ENCODE results near the gene SPINT1. TPM values are rescaled to one million over a fixed set of nuclear protein-coding genes. Genes with fewer than 3 reads are reported as not detected.

SPINT1 gene
- total and polyA plus RNA-seq, 2 donors (not counting 1 experiment from before 2014, with no cell fraction given), result under 0.01 to 0.09 TPM

DNA sequence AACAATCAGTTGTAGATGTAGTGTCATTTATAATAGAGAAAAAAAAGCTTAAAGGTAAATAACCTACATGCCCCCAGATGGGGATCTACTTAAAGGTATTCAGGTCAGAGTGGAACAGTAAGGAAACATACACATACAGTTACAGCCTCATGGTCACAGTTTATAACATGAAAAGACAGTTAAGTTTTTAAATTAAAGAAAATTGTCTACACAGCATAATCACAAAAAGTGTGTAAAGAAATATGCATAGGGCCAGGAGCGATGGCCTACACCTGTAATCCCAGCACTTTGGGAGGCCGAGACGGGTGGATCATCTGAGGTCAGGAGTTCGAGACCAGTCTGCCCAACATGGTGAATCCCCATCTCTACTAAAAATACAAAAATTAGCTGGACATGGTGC, 23.4 kb downstream of the SPINT1 start:
- Histone ChIP-seq H3K27ac (ENCODE audit: insufficient read depth, low read length) (no peak overlapping the region), H3K36me3 (ENCODE audit: control insufficient read depth, insufficient read depth, low read length) (no peaks in the 10 kb centered on the region), H4K20me1 (ENCODE audit: control insufficient read depth, extremely low read depth, insufficient read depth, low read length) (no peaks in the 10 kb centered on the region), H2AFZ (ENCODE audit: low read length) (no peak overlapping the region), H3K4me2 (ENCODE audit: extremely low read depth, insufficient read depth, low read length) (no peak overlapping the region), H3K27me3 (ENCODE audit: control insufficient read depth, insufficient read depth, low read length) (peaks cover 14% of the 10 kb centered on the region), H3K4me1 (ENCODE audit: control insufficient read depth, extremely low read depth, insufficient read depth, low read length) (no peaks in the 10 kb centered on the region), H3K79me2 (ENCODE audit: control insufficient read depth, insufficient read depth, low read length) (no peaks in the 10 kb centered on the region), H3K9me3 (ENCODE audit: control insufficient read depth, insufficient read depth, low read depth, low read length) (no peaks in the 10 kb centered on the region), H3K9ac (ENCODE audit: insufficient read depth, low read length) (no peak overlapping the region), H3K4me3 (replicated peaks in 1 of 4; ENCODE audit: control extremely low read depth in 1 of 4, insufficient read depth in 1 of 4, low read depth in 3 of 4, low read length in 4 of 4) (no peak overlapping the region)
- TF ChIP-seq, protein P1, sequence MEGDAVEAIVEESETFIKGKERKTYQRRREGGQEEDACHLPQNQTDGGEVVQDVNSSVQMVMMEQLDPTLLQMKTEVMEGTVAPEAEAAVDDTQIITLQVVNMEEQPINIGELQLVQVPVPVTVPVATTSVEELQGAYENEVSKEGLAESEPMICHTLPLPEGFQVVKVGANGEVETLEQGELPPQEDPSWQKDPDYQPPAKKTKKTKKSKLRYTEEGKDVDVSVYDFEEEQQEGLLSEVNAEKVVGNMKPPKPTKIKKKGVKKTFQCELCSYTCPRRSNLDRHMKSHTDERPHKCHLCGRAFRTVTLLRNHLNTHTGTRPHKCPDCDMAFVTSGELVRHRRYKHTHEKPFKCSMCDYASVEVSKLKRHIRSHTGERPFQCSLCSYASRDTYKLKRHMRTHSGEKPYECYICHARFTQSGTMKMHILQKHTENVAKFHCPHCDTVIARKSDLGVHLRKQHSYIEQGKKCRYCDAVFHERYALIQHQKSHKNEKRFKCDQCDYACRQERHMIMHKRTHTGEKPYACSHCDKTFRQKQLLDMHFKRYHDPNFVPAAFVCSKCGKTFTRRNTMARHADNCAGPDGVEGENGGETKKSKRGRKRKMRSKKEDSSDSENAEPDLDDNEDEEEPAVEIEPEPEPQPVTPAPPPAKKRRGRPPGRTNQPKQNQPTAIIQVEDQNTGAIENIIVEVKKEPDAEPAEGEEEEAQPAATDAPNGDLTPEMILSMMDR (conservative IDR thresholded peaks at IDR 0.05 in 1 of 2, IDR thresholded peaks at IDR 0.05 in 1 of 2; ENCODE audit: low read depth in 1 of 2, low read length in 2 of 2), result no peak
- no peak for TF ChIP-seq EZH2 (IDR thresholded peaks at IDR 0.05; ENCODE audit: low read length, missing control alignments)
- no peak for DNase-seq (ENCODE audit: low read depth in 2 of 2)

DNA sequence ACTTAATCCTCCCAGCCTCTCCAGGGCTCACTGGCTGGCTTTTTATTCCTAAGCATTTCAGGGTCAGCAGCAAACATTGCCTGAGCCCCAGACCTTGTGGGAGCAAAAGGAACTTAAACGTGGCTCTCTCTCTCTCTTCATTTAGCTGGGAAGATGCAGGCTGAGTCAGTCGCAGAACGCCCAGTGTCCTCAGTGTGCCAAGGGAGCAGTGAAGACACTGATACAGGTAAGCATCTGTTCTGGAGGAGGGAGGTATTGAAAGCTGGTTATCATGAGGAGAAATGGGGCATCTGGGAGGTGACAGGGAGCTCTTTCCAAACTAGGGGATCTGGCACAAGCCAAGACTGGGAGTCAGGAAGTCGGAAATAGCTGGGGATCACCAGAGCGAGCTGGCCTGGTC, 25.8 kb downstream of the SPINT1 start:
- TF ChIP-seq, protein P1 (conservative IDR thresholded peaks at IDR 0.05 in 1 of 2, IDR thresholded peaks at IDR 0.05 in 1 of 2; ENCODE audit: low read depth in 1 of 2, low read length in 2 of 2), result no peak
- no peak for TF ChIP-seq EZH2 (IDR thresholded peaks at IDR 0.05; ENCODE audit: low read length, missing control alignments)
- Histone ChIP-seq H3K4me3 (replicated peaks in 1 of 4; ENCODE audit: control extremely low read depth in 1 of 4, insufficient read depth in 1 of 4, low read depth in 3 of 4, low read length in 4 of 4) (no peak overlapping the region), H3K4me2 (ENCODE audit: extremely low read depth, insufficient read depth, low read length) (no peak overlapping the region), H4K20me1 (ENCODE audit: control insufficient read depth, extremely low read depth, insufficient read depth, low read length) (no peaks in the 10 kb centered on the region), H3K27me3 (ENCODE audit: control insufficient read depth, insufficient read depth, low read length) (peaks cover 22% of the 10 kb centered on the region), H3K9ac (ENCODE audit: insufficient read depth, low read length) (no peak overlapping the region), H3K36me3 (ENCODE audit: control insufficient read depth, insufficient read depth, low read length) (no peaks in the 10 kb centered on the region), H3K79me2 (ENCODE audit: control insufficient read depth, insufficient read depth, low read length) (no peaks in the 10 kb centered on the region), H2AFZ (ENCODE audit: low read length) (no peak overlapping the region), H3K27ac (ENCODE audit: insufficient read depth, low read length) (no peak overlapping the region), H3K9me3 (ENCODE audit: control insufficient read depth, insufficient read depth, low read depth, low read length) (no peaks in the 10 kb centered on the region), H3K4me1 (ENCODE audit: control insufficient read depth, extremely low read depth, insufficient read depth, low read length) (no peaks in the 10 kb centered on the region)
- DNase-seq (ENCODE audit: low read depth in 2 of 2), result no peak

DNA sequence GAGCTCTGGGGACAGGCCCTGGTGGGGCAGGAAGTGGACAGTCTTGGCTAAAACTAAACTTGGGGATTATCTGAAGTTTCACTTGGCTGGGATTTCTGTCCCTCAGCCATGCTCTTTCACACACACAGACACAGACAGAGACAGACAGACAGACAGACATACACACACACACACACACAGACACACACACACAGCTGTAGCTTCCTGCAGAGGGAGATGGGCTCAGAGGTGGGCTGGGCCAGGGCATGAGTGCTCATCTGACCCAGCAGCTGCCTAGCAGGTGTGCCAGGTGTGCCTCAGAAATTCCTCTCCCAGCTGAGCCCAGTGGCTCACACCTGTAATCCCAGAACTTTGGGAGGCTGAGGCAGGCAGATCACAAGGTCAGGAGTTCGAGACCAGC, 26.9 kb downstream of the SPINT1 start:
- TF ChIP-seq, protein P1 (conservative IDR thresholded peaks at IDR 0.05 in 1 of 2, IDR thresholded peaks at IDR 0.05 in 1 of 2; ENCODE audit: low read depth in 1 of 2, low read length in 2 of 2), result no peak
- TF ChIP-seq EZH2 (IDR thresholded peaks at IDR 0.05; ENCODE audit: low read length, missing control alignments), result no peak

More for the DNA sequence above, 26.9 kb downstream of the SPINT1 start:
- H3K36me3 ChIP-seq (ENCODE audit: control insufficient read depth, insufficient read depth, low read length), result no peaks in the 10 kb centered on the region
- H3K79me2 ChIP-seq (ENCODE audit: control insufficient read depth, insufficient read depth, low read length), result no peaks in the 10 kb centered on the region
- no peak overlapping the region for H3K4me2 ChIP-seq (ENCODE audit: extremely low read depth, insufficient read depth, low read length)
- H3K9ac ChIP-seq (ENCODE audit: insufficient read depth, low read length), result no peak overlapping the region
- H4K20me1 ChIP-seq (ENCODE audit: control insufficient read depth, extremely low read depth, insufficient read depth, low read length), result no peaks in the 10 kb centered on the region
- no peak for DNase-seq (ENCODE audit: low read depth in 2 of 2)
- H3K4me3 ChIP-seq (replicated peaks in 1 of 4; ENCODE audit: control extremely low read depth in 1 of 4, insufficient read depth in 1 of 4, low read depth in 3 of 4, low read length in 4 of 4), result no peak overlapping the region
- H3K27ac ChIP-seq (ENCODE audit: insufficient read depth, low read length), result no peak overlapping the region
- H3K4me1 ChIP-seq (ENCODE audit: control insufficient read depth, extremely low read depth, insufficient read depth, low read length), result no peaks in the 10 kb centered on the region
- peaks cover 22% of the 10 kb centered on the region for H3K27me3 ChIP-seq (ENCODE audit: control insufficient read depth, insufficient read depth, low read length)
- no peak overlapping the region for H2AFZ ChIP-seq (ENCODE audit: low read length)
- no peaks in the 10 kb centered on the region for H3K9me3 ChIP-seq (ENCODE audit: control insufficient read depth, insufficient read depth, low read depth, low read length)

Data from fibroblast of lung (primary cell).